ENCODE measurements around the gene MBD4.

MBD4 gene

DNA sequence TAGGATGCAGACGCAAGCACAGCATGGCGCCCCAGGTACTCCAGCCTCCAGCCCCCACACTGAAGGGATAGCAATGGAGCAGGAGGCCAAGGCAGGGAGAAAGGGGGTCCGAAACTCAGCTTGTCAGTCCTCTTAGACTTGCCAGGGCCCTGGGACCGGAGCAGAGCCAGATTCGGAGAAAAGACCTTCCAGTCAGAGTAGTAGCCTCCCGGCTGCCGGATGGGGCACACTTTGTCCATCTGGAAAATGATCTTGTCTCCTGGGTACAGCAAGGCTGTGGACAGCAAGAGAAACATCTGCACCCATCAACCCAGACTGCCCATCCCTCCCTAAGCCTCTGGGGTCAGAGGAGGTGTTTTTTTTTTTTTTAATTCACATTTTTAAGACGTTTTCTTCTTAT is 35.6 kb downstream of the MBD4 start:
- TF ChIP-seq CREB1 (IDR thresholded peaks at IDR 0.05; ENCODE audit: low read depth) (no peak), EP300 (IDR thresholded peaks at IDR 0.05; ENCODE audit: borderline replicate concordance) (no peak), YY1 (IDR thresholded peaks at IDR 0.05; ENCODE audit: low read depth) (no peak), NFIC (IDR thresholded peaks at IDR 0.05) (no peak), TEAD4 (IDR thresholded peaks at IDR 0.05) (no peak), ZBTB7A (IDR thresholded peaks at IDR 0.05; ENCODE audit: low read depth) (no peak), CEBPB (IDR thresholded peaks at IDR 0.05) (no peak), EGR1 (IDR thresholded peaks at IDR 0.05) (no peak), RAD21 (IDR thresholded peaks at IDR 0.05; ENCODE audit: low read depth) (no peak), FOXM1 (IDR thresholded peaks at IDR 0.05; ENCODE audit: borderline replicate concordance, low read depth) (no peak), TCF12 (IDR thresholded peaks at IDR 0.05; ENCODE audit: low read depth) (no peak), TAF1 (IDR thresholded peaks at IDR 0.05; ENCODE audit: low read depth) (no peak)
- TF ChIP-seq, protein P1, sequence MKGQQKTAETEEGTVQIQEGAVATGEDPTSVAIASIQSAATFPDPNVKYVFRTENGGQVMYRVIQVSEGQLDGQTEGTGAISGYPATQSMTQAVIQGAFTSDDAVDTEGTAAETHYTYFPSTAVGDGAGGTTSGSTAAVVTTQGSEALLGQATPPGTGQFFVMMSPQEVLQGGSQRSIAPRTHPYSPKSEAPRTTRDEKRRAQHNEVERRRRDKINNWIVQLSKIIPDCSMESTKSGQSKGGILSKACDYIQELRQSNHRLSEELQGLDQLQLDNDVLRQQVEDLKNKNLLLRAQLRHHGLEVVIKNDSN (IDR thresholded peaks at IDR 0.05), result no peak
- TF ChIP-seq, protein P2, sequence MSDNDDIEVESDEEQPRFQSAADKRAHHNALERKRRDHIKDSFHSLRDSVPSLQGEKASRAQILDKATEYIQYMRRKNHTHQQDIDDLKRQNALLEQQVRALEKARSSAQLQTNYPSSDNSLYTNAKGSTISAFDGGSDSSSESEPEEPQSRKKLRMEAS (IDR thresholded peaks at IDR 0.05), result no peak
- TF ChIP-seq, protein P3, sequence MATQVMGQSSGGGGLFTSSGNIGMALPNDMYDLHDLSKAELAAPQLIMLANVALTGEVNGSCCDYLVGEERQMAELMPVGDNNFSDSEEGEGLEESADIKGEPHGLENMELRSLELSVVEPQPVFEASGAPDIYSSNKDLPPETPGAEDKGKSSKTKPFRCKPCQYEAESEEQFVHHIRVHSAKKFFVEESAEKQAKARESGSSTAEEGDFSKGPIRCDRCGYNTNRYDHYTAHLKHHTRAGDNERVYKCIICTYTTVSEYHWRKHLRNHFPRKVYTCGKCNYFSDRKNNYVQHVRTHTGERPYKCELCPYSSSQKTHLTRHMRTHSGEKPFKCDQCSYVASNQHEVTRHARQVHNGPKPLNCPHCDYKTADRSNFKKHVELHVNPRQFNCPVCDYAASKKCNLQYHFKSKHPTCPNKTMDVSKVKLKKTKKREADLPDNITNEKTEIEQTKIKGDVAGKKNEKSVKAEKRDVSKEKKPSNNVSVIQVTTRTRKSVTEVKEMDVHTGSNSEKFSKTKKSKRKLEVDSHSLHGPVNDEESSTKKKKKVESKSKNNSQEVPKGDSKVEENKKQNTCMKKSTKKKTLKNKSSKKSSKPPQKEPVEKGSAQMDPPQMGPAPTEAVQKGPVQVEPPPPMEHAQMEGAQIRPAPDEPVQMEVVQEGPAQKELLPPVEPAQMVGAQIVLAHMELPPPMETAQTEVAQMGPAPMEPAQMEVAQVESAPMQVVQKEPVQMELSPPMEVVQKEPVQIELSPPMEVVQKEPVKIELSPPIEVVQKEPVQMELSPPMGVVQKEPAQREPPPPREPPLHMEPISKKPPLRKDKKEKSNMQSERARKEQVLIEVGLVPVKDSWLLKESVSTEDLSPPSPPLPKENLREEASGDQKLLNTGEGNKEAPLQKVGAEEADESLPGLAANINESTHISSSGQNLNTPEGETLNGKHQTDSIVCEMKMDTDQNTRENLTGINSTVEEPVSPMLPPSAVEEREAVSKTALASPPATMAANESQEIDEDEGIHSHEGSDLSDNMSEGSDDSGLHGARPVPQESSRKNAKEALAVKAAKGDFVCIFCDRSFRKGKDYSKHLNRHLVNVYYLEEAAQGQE (IDR thresholded peaks at IDR 0.05; ENCODE audit: low read depth), result no peak

DNA sequence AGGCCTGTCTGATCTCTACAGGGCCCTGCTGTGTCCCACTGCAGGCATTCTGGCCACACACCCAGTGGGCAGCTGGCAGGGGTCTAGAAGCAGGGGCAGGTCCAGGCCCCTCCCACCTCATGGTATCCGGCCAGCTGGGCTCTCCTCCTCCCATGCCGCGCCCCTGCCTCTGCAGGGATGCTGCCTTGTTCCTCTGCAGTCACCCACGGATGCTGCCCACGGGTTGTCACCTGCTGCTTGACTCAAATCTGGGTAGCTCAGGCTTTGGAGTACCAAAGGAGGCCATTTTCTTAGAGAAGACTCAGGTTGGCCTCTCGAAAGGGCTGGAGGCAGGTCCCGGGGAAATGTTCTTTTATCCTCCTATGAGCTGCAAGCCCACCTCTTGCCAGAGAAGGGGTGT is 36.3 kb downstream of the MBD4 start:
- TF ChIP-seq, protein P2 (IDR thresholded peaks at IDR 0.05), result no peak
- TF ChIP-seq NFIC (IDR thresholded peaks at IDR 0.05) (no peak), RAD21 (IDR thresholded peaks at IDR 0.05; ENCODE audit: low read depth) (no peak), TCF12 (IDR thresholded peaks at IDR 0.05; ENCODE audit: low read depth) (no peak), CEBPB (IDR thresholded peaks at IDR 0.05) (no peak), TAF1 (IDR thresholded peaks at IDR 0.05; ENCODE audit: low read depth) (no peak), EGR1 (IDR thresholded peaks at IDR 0.05) (no peak), ZBTB7A (IDR thresholded peaks at IDR 0.05; ENCODE audit: low read depth) (no peak), EP300 (IDR thresholded peaks at IDR 0.05; ENCODE audit: borderline replicate concordance) (no peak)
- TF ChIP-seq, protein P1 (IDR thresholded peaks at IDR 0.05), result no peak
- TF ChIP-seq, protein P3 (IDR thresholded peaks at IDR 0.05; ENCODE audit: low read depth), result no peak

DNA sequence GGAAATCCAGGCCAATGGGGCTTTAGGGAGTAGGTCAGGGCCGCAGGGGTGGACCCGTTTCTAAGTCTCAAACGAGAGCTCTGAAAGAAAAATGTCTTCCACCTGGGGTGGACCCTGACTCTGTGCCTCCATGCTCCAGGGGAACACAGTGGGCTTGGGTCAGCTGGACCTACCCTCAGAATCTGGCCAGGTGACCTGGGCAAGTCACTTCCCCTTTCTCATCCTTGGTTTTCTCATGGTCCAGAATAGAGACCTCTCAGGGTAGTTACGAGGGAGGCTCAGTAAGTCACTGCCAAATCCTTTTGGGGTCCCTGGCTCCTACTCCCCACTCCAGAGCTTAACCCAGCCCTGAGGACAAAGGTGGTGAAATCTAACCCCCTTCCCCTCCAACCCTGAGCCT is 37.1 kb downstream of the MBD4 start:
- TF ChIP-seq ZBTB7A (IDR thresholded peaks at IDR 0.05; ENCODE audit: low read depth) (no peak), TCF12 (IDR thresholded peaks at IDR 0.05; ENCODE audit: low read depth) (no peak), CREB1 (IDR thresholded peaks at IDR 0.05; ENCODE audit: low read depth) (no peak), NFIC (IDR thresholded peaks at IDR 0.05) (no peak), EGR1 (IDR thresholded peaks at IDR 0.05) (no peak), TEAD4 (IDR thresholded peaks at IDR 0.05) (no peak), RAD21 (IDR thresholded peaks at IDR 0.05; ENCODE audit: low read depth) (no peak), TAF1 (IDR thresholded peaks at IDR 0.05; ENCODE audit: low read depth) (no peak)
- TF ChIP-seq, protein P2 (IDR thresholded peaks at IDR 0.05), result no peak
- TF ChIP-seq, protein P1 (IDR thresholded peaks at IDR 0.05), result no peak

DNA sequence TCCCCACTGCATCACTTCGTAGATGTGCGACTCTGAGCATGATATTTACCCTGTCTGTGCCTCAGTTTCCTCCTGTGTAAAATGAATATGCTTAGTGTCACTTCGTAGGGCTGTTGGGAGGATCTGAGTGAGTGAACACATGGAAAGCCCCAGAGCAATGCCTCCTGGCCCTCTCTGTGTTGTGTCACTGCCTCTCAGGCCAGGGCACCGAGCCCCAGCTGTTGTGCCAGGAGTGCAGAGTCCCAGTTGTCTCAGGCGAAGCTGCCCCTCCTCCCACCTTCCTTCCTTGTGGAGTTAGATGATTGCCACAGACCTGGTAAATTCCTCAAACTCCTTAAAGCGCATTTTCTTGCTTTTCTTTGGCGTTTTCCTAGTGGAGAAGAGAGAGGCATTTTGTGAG is 37.5 kb downstream of the MBD4 start:
- TF ChIP-seq TAF1 (IDR thresholded peaks at IDR 0.05; ENCODE audit: low read depth) (no peak), CREB1 (IDR thresholded peaks at IDR 0.05; ENCODE audit: low read depth) (no peak), CEBPB (IDR thresholded peaks at IDR 0.05) (no peak), EP300 (IDR thresholded peaks at IDR 0.05; ENCODE audit: borderline replicate concordance) (no peak), TCF12 (IDR thresholded peaks at IDR 0.05; ENCODE audit: low read depth) (no peak), ZBTB7A (IDR thresholded peaks at IDR 0.05; ENCODE audit: low read depth) (no peak), TEAD4 (IDR thresholded peaks at IDR 0.05) (no peak)
- TF ChIP-seq, protein P2 (IDR thresholded peaks at IDR 0.05), result no peak
- TF ChIP-seq, protein P1 (IDR thresholded peaks at IDR 0.05), result no peak

DNA sequence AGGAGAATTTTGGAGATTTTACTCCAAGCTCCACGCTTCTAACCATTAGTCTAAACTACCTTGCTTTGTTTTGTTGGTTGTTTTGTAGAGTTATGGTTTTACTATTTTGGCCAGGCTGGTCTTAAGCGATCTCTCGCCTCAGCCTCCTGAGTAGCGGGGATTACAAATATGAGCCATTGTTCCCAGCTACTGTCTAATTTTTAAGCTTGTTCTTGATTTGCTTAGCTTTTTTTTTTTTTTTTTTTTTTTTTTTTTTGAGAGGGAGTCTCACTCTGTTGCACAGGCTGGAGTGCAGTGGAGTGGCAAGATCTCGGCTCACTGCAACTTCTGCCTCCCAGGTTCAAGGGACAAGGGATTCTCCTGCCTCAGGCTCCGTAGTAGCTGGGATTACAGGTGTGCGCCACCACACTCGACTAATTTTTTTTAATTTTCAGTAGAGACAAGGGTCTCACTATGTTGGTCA is 39.8 kb downstream of the MBD4 start:
- no peak for TF ChIP-seq EGR1 (IDR thresholded peaks at IDR 0.05)
- no peak for TF ChIP-seq TEAD4 (IDR thresholded peaks at IDR 0.05)
- no peak for TF ChIP-seq TAF1 (IDR thresholded peaks at IDR 0.05; ENCODE audit: low read depth)
